ENCODE results near the gene SLC25A33. TPM values are rescaled to one million over a fixed set of nuclear protein-coding genes. Genes with fewer than 3 reads are reported as not detected.

The SLC25A33 gene
- total RNA-seq, 1 experiment from 2014 or later, result 9.2 TPM

- ATAC-seq (no peak), DNase-seq (ENCODE audit: low spot score) (no peak)
- Mint-ChIP-seq H3K4me3 (no peak overlapping the region), H3K36me3 (peaks cover 10% of the 10 kb centered on the region), H3K27me3 (ENCODE audit: low read depth) (no peaks in the 10 kb centered on the region), H3K27ac (no peak overlapping the region), H3K9me3 (no peaks in the 10 kb centered on the region), H3K4me1 (no peaks in the 10 kb centered on the region)
- CTCF ChIA-PET, result interaction anchor here (2.0 kb wide), 1 partner anchor 13 kb away, joined by 5 read pairs; no protein-coding TSS in a partner anchor
- POLR2A ChIA-PET, result no interaction called here
- no peak for TF ChIP-seq ZNF121 (CRISPR knock-in tag; IDR thresholded peaks at IDR 0.05)
- no peak for TF ChIP-seq ELF4 (CRISPR knock-in tag; IDR thresholded peaks at IDR 0.05; ENCODE audit: low read depth)
- TF ChIP-seq FOXJ3 (CRISPR knock-in tag; IDR thresholded peaks at IDR 0.05; ENCODE audit: borderline replicate concordance), result no peak
- TF ChIP-seq, protein P1, sequence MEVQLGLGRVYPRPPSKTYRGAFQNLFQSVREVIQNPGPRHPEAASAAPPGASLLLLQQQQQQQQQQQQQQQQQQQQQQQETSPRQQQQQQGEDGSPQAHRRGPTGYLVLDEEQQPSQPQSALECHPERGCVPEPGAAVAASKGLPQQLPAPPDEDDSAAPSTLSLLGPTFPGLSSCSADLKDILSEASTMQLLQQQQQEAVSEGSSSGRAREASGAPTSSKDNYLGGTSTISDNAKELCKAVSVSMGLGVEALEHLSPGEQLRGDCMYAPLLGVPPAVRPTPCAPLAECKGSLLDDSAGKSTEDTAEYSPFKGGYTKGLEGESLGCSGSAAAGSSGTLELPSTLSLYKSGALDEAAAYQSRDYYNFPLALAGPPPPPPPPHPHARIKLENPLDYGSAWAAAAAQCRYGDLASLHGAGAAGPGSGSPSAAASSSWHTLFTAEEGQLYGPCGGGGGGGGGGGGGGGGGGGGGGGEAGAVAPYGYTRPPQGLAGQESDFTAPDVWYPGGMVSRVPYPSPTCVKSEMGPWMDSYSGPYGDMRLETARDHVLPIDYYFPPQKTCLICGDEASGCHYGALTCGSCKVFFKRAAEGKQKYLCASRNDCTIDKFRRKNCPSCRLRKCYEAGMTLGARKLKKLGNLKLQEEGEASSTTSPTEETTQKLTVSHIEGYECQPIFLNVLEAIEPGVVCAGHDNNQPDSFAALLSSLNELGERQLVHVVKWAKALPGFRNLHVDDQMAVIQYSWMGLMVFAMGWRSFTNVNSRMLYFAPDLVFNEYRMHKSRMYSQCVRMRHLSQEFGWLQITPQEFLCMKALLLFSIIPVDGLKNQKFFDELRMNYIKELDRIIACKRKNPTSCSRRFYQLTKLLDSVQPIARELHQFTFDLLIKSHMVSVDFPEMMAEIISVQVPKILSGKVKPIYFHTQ (CRISPR knock-in tag; IDR thresholded peaks at IDR 0.05), result no peak
- TF ChIP-seq ZNF425 (CRISPR knock-in tag; conservative IDR thresholded peaks at IDR 0.05), result no peak
- no peak for TF ChIP-seq ETV6 (CRISPR knock-in tag; IDR thresholded peaks at IDR 0.05)
- no peak for TF ChIP-seq CBFB (CRISPR knock-in tag; IDR thresholded peaks at IDR 0.05; ENCODE audit: low read depth)
- TF ChIP-seq ESRRA (CRISPR knock-in tag; IDR thresholded peaks at IDR 0.05; ENCODE audit: borderline replicate concordance), result no peak
- TF ChIP-seq, protein P2, sequence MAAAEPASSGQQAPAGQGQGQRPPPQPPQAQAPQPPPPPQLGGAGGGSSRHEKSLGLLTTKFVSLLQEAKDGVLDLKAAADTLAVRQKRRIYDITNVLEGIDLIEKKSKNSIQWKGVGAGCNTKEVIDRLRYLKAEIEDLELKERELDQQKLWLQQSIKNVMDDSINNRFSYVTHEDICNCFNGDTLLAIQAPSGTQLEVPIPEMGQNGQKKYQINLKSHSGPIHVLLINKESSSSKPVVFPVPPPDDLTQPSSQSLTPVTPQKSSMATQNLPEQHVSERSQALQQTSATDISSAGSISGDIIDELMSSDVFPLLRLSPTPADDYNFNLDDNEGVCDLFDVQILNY (CRISPR knock-in tag; IDR thresholded peaks at IDR 0.05), result no peak
Observed at GRCh38 chr1:9602794-9603167, 63.5 kb downstream of the SLC25A33 start.

- peaks cover 11% of the 10 kb centered on the region for H3K36me3 Mint-ChIP-seq
- no peak for TF ChIP-seq GRHL2 (CRISPR knock-in tag; IDR thresholded peaks at IDR 0.05; ENCODE audit: insufficient replicate concordance, severe bottlenecking)
- TF ChIP-seq ZNF317 (CRISPR knock-in tag; IDR thresholded peaks at IDR 0.05; ENCODE audit: borderline replicate concordance, low read depth), result no peak
- TF ChIP-seq FOXP4 (CRISPR knock-in tag; IDR thresholded peaks at IDR 0.05), result no peak
- no peak for TF ChIP-seq ZNF219 (CRISPR knock-in tag; IDR thresholded peaks at IDR 0.05; ENCODE audit: borderline replicate concordance)
- no peak for TF ChIP-seq ZBTB43 (CRISPR knock-in tag; IDR thresholded peaks at IDR 0.05)
- TF ChIP-seq E2F4 (CRISPR knock-in tag; IDR thresholded peaks at IDR 0.05; ENCODE audit: borderline replicate concordance, low read depth), result no peak
- no peak for TF ChIP-seq SMAD4 (CRISPR knock-in tag; IDR thresholded peaks at IDR 0.05)
- no peak for TF ChIP-seq ZNF425 (CRISPR knock-in tag; conservative IDR thresholded peaks at IDR 0.05)
- no peak for TF ChIP-seq FOXK1 (CRISPR knock-in tag; IDR thresholded peaks at IDR 0.05)
- TF ChIP-seq, protein P3, sequence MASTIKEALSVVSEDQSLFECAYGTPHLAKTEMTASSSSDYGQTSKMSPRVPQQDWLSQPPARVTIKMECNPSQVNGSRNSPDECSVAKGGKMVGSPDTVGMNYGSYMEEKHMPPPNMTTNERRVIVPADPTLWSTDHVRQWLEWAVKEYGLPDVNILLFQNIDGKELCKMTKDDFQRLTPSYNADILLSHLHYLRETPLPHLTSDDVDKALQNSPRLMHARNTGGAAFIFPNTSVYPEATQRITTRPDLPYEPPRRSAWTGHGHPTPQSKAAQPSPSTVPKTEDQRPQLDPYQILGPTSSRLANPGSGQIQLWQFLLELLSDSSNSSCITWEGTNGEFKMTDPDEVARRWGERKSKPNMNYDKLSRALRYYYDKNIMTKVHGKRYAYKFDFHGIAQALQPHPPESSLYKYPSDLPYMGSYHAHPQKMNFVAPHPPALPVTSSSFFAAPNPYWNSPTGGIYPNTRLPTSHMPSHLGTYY (CRISPR knock-in tag; IDR thresholded peaks at IDR 0.05), result no peak
- no peak for TF ChIP-seq NR3C1 (CRISPR knock-in tag; conservative IDR thresholded peaks at IDR 0.05; ENCODE audit: low read depth)
- TF ChIP-seq SOX15 (CRISPR knock-in tag; IDR thresholded peaks at IDR 0.05), result no peak
- TF ChIP-seq MYBL2 (CRISPR knock-in tag; IDR thresholded peaks at IDR 0.05), result no peak
Observed at GRCh38 chr1:9603307-9603706, 64.0 kb downstream of the SLC25A33 start.

More at GRCh38 chr1:9603307-9603706, 64.0 kb downstream of the SLC25A33 start:
- ATAC-seq (no peak), DNase-seq (ENCODE audit: low spot score) (no peak)
- H3K27me3 Mint-ChIP-seq (ENCODE audit: low read depth), result no peaks in the 10 kb centered on the region
- no peaks in the 10 kb centered on the region for H3K4me1 Mint-ChIP-seq
- ChIA-PET POLR2A (no interaction called here), CTCF (interaction anchor here (2.0 kb wide), 1 partner anchor 12 kb away, joined by 5 read pairs; no protein-coding TSS in a partner anchor)
- H3K9me3 Mint-ChIP-seq, result no peaks in the 10 kb centered on the region
- no peak overlapping the region for H3K4me3 Mint-ChIP-seq
- no peak overlapping the region for H3K27ac Mint-ChIP-seq

Data from WTC11 (cell line).